ENCODE data around the gene ZNF746.

ZNF746 gene

DNA sequence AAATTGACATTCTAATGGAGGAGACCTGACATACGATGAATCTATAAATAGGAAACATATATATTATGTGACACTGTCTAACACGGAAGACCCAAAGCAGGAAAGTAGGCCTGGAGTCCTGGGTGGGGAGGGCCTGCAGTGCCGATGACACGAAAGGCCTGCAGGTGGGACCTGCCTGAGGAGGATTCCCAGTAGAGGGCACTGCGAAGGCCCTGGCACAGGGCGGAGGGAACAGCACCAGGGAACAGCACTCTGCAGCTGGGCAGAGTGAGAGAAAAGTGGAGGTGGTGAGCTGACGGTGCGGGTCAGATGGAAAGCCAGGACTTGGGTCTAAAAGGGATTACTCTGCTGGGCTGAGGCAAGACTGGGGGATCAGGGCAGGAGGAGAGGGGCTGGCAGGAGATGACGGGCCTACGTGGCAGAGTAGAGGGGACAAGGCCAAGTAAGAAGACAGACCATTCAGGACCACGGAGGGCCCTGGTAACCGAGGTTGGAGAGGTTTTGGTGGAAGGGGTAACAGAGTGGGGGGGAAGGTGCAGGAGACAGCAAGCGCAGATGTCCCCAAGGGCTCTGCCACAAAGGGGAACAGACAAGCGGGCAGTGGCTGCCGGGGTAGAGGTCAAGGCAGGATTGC, 8.1 kb downstream of the ZNF746 start:
- no peak for DNase-seq

DNA sequence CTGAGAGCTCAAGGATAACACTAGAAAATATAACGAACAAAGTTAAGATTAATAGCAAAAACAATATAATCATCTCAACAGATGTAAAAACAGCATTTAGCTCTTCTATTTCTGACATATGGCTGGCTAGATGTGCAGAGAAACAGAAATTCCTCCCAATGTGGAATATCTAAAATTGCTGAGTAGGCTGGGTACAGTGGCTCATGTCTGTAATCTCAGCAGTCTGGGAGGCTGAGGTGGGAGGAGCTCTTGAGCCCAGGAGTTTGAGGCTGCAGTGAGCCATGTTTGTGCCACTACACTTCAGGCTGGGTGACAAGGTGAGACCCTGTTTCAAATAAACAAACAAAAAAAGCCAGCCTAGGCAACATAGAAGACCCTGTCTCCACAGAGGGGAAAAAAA, 18.0 kb downstream of the ZNF746 start:
- DNase-seq = no peak

DNA sequence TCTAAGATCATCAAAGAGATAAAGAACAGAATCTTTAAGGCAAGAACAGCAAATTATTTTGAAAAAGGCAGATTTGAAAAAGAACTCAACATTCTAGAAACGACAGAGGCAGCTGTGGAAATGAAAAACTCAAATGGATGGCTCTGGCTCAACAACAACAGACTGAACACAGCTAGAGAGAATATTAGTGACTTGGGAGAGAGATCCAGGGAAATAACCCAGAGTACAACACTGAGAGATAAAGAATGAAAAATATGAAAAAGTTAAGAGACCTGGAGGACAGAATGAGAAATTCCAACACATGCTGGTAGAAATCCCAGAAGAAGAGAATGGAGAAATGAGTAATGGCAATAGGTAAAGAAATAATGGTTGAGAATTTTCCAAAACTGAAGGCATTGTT, 18.9 kb downstream of the ZNF746 start:
- no peak for DNase-seq

DNA sequence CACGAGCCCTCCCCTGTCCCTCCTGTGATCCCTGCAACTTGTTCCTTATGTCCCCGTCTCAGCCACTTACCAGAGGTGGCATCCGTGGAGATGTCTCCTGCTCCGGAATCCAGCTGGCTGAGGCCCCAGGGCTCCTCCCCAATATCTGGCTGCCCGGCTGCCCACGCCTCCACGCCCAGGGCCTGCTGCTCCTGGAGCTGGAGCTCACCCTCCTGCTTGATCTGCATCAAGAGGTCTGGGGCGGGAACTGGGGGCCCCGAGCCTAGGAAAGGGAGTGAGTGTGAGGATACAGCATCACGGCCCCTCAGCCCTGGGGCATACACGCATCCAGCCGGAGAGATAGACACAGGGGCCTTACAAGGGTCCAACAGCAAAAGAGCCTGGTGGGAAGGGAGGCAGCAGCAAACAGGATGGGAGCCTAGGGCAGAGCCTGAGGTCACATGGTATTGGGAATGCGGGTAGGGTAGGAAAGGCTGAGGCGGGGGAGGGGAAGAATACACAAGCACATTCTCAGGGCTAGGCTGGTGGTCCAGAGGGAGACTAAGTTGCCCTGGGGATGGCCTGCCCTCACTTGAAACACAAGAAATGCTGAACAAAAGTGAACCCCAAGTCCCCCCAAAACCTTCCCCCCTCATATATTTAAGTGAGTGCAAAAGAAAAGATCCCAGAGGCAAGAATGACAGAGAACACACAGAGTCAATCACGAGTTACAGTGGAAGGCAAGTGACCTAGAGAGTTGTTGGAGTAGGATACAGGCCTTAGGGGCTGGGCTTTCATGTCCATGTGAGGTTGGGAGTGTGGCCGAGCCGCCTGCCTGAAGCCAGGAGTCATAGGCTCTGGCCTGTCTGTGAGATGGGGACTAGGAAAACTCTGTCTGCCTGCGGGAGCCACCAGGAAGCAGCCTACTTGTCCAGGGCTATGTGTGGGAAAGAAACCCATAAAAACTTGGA, 19.8 kb downstream of the ZNF746 start:
- no peak for DNase-seq

DNA sequence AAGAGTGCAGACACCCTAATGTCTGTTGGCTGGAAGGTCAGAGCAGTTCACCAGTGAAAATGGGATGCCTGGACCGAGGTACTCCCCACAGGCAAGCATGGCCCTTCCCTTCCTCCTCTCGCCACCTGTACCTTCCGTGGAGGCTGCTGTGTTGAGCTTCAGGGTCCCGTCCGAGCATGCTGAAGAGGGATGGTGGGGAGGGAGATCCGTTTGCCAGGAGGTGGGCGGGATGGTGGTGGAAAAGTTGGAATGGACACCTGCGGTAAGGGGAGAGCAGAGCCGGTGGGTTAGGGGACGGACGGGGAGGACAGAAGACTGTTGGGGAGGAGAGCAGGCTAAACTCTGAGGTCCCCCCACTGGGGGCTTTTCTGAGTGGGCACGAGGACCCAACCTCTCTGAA, 20.8 kb downstream of the ZNF746 start:
- DNase-seq = no peak

DNA sequence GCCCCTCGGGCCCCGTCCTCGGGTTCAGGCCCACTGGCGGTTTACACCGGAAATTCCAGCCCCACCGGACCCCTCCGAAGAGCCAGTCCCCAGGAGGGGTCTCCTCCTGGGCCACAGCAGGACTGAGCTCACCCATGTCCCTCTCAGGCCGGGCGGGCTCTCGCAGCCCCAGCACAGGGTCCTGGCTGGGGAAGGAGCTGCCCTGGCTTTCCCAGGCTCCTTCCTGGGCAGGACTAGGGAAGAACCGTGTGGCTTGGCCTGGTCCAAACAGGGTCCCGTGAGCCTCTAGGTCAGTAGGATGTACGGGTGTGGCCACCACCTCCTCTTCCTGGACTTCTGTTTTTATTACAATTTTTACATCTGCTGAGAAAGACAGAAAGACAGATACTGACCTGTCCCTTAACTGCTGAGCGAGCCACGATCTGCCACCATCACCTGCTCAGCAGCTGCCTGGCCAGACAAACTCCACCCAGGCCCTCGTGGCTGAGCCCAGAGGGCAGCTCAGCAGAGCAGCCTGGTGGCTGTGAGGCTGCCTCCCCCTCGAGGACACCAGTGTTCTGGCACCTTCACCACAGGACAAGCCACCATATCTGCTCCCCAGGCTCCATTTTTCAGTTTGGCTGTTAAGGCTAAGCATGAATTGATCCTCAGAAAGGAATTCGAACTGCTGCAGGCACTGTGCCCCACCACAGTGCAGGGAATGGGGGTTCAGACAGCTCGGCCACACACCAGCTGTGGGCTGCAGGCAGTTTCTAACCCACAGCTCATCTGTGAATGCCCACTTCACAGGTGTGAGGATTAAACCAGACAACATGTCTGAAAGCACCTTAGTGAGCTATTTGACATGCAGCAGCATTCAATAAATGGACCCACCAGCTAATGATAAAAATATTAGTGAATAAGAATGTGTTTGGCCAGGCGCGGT, 22.2 kb downstream of the ZNF746 start:
- no peak for DNase-seq

DNA sequence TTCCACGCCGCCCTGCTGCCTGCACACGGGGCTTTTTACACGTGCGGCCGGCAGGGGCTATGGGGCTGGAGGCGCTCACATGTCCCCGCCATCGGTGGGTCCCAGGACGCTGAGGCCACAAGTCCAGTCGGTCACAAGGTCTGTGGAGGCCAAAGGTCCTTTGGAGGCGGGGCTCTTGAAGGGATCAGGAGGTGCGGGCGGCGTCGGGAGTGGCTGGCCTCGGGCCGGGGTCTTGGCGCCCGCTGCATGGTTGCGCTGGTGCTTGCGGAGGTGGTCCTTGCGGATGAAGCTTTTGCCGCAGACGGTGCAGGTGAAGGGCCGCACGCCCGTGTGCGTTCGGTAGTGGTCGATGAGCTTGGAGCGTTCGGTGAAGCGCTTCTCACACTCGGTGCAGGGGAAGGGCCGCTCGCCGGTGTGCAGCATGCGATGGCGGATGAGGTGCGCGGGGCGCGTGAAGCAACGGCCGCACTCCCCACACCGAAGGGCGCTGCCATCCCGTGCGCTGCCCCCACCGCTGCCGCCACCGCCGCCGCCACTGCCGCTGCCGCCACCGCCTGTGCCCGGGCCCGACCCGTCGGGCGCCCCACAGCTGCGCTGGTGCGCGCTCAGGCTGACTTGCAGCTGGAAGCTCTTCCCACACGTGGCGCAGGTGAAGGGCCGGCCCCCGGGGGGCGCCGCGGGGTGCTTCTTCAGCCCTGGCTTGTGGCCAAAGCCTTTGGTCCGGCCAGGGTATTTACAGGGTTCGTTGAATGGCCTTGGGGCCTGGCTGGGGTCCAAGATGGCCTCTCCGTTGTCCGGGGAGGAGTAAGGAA, 23.1 kb downstream of the ZNF746 start:
- no peak for DNase-seq

DNA sequence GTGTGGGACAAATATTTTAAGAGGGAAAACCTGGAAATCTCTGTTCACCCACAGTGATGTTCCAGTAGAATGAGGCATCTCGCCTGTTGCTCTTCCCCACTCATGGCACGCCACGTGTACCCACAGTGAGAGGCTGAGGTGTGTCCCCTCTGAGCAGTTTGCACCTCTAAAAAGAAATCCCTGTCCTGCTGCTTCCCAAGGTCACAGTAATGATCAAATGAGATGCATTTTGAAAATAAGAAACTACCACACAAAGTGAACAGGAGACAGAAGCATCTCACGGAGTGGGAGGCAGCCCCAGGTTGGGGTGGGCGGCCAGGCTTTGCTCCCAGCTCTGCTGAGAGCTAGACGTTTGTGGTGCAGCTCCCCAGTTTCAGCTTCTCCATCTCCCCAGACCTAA, 24.4 kb downstream of the ZNF746 start:
- DNase-seq = no peak

DNA sequence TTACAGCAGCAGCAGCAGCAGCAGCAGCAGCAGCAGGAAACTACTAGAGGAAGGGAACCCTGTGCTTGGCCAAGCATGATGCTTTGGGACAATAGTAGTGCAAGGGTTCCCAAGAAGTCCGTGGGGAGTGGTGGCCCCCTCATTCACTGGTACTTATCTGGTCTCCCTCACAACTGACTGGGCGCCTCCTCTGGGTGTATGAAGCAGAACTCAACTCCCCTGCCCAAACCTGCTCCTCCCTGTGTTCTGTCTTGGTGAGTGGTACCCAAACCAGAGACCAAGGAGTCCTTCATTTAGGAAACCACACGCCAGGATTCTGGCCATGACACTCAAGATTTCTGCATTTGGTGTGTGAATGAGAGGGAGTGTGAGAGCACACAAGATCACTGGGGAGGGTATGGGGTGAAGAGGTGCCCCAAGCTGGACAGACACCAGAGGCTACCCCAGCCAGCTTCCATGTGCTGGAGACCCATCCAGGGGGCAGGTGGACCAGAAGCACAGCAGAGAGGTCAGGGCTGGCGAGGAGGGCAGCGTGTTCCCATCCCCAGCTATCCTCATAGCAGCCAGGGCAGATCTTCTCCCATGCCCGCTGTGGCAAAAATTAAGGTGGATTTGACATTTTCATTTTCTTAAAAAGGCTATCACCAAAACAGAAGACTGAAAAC, 26.2 kb downstream of the ZNF746 start:
- DNase-seq = no peak

DNA sequence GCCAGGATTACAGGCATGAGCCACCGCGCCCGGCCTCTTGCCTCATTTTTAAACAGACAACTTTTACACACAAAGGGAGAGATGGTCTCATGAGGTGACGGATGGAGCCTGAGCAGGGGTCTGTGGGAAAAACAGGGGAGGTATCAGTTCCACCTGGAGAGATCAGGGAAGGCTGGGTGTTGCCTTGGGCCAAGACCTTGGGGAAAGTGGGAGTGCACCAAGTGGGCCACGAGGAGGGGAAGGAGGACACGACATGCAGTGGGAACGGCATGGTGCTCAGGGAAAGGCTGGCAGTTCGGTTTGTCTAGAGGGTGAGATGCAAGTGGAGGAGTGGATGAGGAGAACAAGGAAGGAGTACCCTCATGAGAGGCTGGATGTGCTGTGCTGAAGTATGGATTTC, 27.8 kb downstream of the ZNF746 start:
- no peak for DNase-seq

DNA sequence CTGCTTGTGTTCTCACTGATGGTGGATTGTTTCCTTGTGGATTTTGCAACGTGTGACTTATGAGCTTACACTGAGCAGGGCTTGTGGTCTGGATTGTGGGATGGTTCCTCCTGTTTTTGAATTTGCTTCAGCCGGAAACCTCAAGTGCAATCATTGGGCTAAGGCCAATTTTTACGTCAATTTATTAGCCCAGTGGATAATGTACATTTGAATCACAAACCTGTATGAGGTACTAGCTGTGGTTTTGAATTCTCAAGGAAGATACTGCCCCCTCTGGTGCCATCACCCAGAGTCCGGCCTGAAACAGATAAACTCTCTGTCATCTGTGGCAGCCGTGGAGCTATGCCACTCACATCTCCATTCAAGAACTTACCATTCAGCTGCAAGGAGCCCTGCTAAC, 29.4 kb downstream of the ZNF746 start:
- no peak for DNase-seq

DNA sequence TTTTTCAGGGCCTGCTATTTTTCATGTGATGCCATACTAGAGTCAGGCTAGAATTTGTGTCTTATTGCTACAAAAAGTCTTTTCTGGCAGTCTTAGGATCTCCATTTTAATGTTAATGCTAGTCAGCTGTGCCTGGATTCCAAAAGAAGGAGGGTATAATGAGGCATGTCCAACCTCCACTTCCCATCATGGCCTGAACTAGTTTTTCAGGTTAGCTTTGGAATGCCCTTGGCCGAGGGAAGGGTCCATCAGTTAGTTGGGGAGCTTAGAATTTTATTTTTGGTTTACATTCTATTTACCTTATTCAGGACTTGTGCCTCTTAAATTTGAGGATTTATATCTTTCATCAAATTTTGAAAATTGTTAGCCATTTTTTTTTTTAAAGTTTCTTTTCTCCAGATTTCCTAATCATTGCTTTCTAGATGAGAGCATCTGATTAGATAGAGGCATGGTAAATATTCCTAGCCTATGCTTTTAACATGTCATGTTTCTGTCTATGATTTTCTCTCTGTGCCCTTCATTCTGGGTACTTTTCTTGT, 30.2 kb downstream of the ZNF746 start:
- no peak for DNase-seq

DNA sequence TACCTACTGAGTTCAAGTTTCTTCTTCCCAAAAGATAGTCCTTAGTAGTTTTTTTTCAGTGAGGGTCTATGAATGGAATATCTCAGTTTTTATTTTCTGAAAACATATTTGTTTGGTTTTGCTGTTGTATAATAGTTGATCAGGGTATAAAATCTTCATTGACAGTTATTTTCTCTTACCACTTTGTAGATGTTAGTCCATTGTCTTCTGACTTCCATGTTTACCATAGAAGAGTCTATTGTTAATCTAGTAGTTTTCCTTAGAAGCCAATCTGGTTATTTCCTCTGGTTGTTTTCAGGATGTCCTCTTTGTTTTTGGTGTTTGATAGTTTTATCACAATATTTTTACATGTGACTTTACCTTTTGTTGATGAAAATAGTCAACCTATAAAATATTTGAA, 31.2 kb downstream of the ZNF746 start:
- DNase-seq = no peak

DNA sequence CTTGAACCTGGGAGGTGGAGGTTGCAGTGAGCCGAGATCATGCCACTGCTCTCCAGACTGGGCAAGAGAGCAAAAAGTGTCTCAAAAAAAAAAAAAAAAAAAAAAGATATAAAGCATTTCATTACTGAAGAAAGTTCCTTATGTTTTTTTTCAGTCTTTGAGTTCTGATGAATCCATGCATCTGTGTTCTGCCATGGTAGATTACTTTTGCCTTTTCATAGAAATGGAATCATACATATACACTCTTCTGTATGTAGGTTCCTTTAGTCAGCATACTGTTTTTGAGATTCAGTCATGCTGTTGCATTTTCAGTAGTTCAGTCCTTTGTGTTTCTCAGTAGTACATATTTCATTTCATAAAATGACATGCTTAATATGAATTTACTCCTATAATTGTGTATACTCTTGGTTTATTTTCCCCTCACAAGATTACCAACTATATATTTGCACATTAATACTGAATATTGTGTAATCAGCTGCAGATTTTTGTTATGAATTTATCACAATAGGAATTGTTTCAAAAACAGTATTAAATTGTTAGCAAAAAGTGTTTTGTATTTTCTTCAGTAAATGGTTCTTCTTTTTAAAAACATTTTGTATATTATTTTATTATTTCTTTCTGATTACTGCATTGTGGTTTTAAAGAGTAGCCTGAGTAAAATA, 34.0 kb downstream of the ZNF746 start:
- no peak for DNase-seq

DNA sequence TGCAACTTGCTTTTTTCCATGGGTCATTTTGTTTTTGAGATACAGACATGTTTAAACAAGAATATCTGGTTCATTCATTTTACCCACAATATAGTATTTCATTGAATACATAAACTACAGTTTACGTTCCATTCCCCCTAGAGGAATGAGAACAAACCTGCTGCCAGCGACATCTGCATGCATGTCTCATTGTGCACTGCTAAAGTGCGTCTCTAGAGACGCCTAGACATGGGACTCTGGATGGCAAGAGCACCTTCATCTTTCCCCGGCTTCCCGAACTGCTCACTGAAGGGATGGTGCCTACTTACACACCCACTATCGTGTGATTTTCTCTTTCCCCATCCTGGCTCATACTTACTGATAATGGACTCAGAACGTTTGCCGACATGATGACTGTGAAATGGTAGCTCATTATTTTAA, 35.5 kb downstream of the ZNF746 start:
- DNase-seq = no peak

DNA sequence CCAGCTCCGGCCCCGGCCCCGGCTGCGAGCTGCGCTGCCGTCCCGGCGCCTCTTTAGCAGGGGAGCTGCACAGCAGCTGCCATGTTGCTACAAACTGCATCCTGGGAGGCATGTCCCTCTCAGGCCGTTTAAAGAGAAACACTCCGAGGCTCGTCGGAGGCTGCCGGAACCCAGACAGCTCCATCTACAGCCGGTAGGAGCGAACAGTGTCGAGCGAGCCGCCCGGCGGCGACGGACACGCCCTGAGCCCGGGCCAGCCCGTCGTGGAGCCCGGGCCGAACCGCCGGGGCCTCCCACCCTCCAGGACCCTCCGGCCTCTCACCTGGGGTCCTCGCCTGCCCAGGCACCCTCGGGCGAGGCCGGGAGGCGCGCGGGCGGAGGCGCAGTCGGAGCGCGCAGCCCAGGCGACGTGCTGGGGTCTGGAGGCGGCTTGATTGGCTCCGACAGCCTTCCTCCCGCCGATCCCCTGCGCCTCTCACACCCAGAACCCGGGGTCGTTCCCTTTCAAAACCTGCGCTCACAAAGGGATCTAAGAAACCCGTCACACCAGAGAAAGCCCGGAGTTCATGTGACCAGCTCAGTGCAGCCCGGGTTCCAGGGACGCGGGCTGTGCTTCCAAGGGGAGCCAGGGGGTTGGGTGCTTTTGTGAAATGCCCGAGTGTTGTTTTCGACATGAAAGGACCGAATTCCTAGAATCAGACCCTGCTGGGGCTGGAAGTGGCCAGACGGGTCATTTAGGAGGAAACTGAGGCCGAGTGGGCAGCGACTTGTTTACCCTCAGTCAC, 36.9 kb downstream of the ZNF746 start, which contains the start of gene ZNF777:
ZNF777 (minus strand) TSS at position 570 of the 785 bp plus-strand sequence. CDS start 5,040 bp downstream, outside the sequence.
- DNase-seq = peak; percentile 86

DNA sequence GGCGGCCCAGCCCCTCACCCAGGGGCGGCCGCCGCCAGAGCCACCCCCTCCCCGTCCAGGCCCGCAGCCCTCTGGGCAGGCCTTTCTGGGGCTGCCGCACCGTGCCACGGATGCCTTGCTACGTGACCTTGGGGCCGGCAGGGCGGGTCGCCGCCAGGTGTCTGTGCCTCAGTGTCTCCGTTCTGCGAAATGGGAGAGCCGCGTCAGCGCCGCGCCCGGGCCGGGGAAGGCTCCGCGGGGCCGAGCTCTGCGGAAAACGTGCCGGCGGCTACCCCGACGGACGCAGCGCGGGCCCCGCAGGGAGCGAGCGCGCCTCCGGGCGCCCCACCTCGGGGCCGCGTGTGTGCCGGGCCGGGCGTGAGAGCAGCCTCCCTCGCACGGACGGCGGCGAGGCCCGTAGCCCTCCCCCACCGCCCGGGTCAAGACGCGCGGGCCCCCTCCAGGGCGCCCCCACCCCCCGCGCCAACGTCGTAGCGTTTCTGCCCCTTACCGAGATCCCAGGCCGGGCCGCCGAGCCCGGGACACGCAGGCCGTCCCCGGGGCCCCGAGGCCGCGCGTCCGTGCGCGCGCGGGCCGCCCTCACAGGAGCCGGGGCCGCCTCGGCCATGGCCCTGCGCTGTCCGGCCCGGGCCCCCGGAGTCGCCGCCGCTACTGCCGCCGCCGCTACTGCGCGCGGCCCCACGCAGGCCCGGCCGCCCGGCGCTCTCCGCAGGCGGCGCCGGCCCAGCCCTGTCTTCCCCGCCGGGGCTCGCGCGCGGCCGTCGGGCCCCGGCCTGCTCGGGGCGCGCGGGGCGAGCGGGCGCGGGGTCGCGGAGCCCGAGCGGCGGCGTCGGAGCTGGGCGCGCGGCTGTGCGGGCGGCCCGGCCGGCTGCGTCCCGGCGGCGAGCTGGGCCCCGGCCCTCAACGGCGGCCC, 37.8 kb downstream of the ZNF746 start:
- no peak for DNase-seq

DNA sequence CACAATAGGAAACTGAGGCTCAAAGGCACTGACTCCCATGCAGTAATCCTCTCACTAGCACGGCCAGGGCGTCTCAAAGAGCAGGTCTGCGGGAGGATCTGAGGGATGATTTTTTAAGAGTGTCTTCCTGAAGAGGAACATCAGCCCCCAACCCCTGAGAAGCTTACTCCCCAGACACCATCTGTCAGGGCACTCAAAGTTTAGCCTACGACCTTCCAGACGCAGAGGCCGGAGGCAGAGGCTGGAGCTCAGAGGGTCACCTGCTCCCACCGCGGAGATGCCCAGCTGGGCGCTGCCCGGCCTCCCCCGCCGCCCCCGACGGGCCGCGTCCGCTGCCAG, 38.4 kb downstream of the ZNF746 start:
- DNase-seq = no peak

DNA sequence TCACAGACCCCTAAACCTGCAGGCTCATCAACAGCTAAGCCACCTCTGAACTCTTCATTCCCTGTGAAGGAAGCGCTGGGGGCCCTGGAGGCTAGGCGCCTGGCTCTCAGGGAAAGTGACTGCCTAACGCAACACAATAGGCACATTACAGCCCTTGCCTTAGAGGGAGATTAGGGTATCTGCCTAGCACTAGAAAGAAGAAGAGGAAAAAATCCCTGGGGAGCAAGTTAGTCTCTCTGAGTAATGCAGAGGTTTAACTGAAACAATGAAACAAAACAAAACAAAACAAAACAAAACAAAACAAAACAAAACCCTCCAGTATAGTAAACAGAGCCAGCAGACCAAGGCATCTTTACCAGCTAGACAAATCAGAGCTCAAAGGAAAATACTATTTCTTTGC, 39.4 kb downstream of the ZNF746 start:
- no peak for DNase-seq

All from CD4-positive, alpha-beta T cell treated with Interleukin-4 for 1 hour (primary cell).